ENCODE measurements around the gene WNT9A. TPM values are rescaled to one million over a fixed set of nuclear protein-coding genes. Genes with fewer than 3 reads are reported as not detected.

The WNT9A gene
- polyA plus RNA-seq, 1 experiment: 0.91 TPM

- H3K9me3 ChIP-seq (ENCODE audit: control insufficient read depth, insufficient read depth, low read length): no peaks in the 10 kb centered on the region; the same call in 1 of the 2 replicates
- no peak overlapping the region for H3K27ac ChIP-seq (ENCODE audit: low read depth, low read length)
- DNase-seq (ENCODE audit: low read depth, low spot score): no peak
- no peak overlapping the region for H3K4me3 ChIP-seq (ENCODE audit: low read depth, low read length)
- CTCF ChIA-PET: no interaction called here
- POLR2A ChIA-PET: no interaction called here
- TF ChIP-seq, protein P1, sequence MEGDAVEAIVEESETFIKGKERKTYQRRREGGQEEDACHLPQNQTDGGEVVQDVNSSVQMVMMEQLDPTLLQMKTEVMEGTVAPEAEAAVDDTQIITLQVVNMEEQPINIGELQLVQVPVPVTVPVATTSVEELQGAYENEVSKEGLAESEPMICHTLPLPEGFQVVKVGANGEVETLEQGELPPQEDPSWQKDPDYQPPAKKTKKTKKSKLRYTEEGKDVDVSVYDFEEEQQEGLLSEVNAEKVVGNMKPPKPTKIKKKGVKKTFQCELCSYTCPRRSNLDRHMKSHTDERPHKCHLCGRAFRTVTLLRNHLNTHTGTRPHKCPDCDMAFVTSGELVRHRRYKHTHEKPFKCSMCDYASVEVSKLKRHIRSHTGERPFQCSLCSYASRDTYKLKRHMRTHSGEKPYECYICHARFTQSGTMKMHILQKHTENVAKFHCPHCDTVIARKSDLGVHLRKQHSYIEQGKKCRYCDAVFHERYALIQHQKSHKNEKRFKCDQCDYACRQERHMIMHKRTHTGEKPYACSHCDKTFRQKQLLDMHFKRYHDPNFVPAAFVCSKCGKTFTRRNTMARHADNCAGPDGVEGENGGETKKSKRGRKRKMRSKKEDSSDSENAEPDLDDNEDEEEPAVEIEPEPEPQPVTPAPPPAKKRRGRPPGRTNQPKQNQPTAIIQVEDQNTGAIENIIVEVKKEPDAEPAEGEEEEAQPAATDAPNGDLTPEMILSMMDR (IDR thresholded peaks at IDR 0.05; ENCODE audit: low read depth, low read length): no peak
- H3K27me3 ChIP-seq (ENCODE audit: control insufficient read depth, insufficient read depth, low read length): no peaks in the 10 kb centered on the region
Measured at GRCh38 chr1:227892489-227893299, 55.0 kb downstream of the WNT9A start.

GRCh38 chr1:227891955-227892488 lies 55.7 kb downstream of the WNT9A start:
- ChIA-PET POLR2A (no interaction called here), CTCF (no interaction called here)
- TF ChIP-seq, protein P1 (IDR thresholded peaks at IDR 0.05; ENCODE audit: low read depth, low read length): no peak
- Histone ChIP-seq H3K4me3 (ENCODE audit: low read depth, low read length) (no peak overlapping the region), H3K27me3 (ENCODE audit: control insufficient read depth, insufficient read depth, low read length) (no peaks in the 10 kb centered on the region), H3K9me3 (ENCODE audit: control insufficient read depth, insufficient read depth, low read length) (no peaks in the 10 kb centered on the region; the same call in 1 of the 2 replicates), H3K27ac (ENCODE audit: low read depth, low read length) (no peak overlapping the region)
- no peak for DNase-seq (ENCODE audit: low read depth, low spot score)

GRCh38 chr1:227891223-227891954 lies 56.3 kb downstream of the WNT9A start:
- ChIA-PET POLR2A (no interaction called here), CTCF (no interaction called here)
- TF ChIP-seq, protein P1 (IDR thresholded peaks at IDR 0.05; ENCODE audit: low read depth, low read length): no peak
- DNase-seq (ENCODE audit: low read depth, low spot score): no peak
- H3K4me3 ChIP-seq (ENCODE audit: low read depth, low read length): no peak overlapping the region
- H3K27ac ChIP-seq (ENCODE audit: low read depth, low read length): no peak overlapping the region
- H3K27me3 ChIP-seq (ENCODE audit: control insufficient read depth, insufficient read depth, low read length): no peaks in the 10 kb centered on the region
- no peaks in the 10 kb centered on the region; the same call in 1 of the 2 replicates for H3K9me3 ChIP-seq (ENCODE audit: control insufficient read depth, insufficient read depth, low read length)

GRCh38 chr1:227890451-227891222 lies 57.1 kb downstream of the WNT9A start:
- H3K27me3 ChIP-seq (ENCODE audit: control insufficient read depth, insufficient read depth, low read length): no peaks in the 10 kb centered on the region
- POLR2A ChIA-PET: no interaction called here
- H3K27ac ChIP-seq (ENCODE audit: low read depth, low read length): no peak overlapping the region
- no peak overlapping the region for H3K4me3 ChIP-seq (ENCODE audit: low read depth, low read length)
- DNase-seq (ENCODE audit: low read depth, low spot score): no peak
- CTCF ChIA-PET: no interaction called here
- TF ChIP-seq, protein P1 (IDR thresholded peaks at IDR 0.05; ENCODE audit: low read depth, low read length): no peak
- H3K9me3 ChIP-seq (ENCODE audit: control insufficient read depth, insufficient read depth, low read length): no peaks in the 10 kb centered on the region; the same call in 1 of the 2 replicates

Data from AG04450 (cell line).